ENCODE data around the gene NSMCE4A.
"Not testable (repeated sequence)": the region's sequence is repeated elsewhere in the genome, so short reads cannot be mapped to it uniquely, and the experiment has no call there.

The NSMCE4A gene

GRCh38 chr10:121935702-121936101 is 39.3 kb downstream of the NSMCE4A start:
- DNase-seq (ENCODE audit: low spot score) = no peak

- not testable (repeated sequence) for DNase-seq (ENCODE audit: low spot score)
Measured at GRCh38 chr10:121930268-121931085, 44.5 kb downstream of the NSMCE4A start.

DNA sequence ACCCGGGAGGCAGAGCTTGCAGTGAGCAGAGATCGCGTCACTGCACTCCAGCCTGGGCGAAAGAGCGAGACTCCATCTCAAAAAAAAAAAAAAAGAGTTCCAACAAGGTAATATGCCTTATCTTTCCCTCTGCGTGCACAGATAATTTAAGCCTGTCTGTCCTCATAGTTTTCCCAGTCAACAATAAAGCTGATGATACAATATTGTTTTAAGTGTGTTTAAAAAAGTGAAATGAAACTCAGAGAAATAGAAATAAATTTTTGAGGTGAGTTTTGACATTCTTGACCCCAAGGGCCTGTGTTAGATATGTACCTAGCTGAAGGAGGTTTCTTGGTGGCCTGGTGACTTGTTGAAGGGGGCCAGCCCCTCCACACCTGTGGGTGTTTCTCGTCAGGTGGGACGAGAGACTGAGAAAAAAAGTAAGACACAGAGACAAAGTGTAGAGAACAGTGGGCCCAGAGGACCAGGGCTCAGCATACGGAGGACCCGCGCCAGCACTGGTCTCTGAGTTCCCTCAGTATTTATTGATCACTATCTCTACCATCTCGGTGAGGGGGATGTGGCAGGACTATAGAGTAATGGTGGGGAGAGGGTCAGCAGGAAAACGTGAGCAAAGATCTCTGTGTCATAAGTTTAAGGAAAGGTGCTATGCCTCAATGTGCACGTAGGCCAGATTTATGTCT is 45.3 kb downstream of the NSMCE4A start:
- not testable (repeated sequence) for DNase-seq (ENCODE audit: low spot score)

DNA sequence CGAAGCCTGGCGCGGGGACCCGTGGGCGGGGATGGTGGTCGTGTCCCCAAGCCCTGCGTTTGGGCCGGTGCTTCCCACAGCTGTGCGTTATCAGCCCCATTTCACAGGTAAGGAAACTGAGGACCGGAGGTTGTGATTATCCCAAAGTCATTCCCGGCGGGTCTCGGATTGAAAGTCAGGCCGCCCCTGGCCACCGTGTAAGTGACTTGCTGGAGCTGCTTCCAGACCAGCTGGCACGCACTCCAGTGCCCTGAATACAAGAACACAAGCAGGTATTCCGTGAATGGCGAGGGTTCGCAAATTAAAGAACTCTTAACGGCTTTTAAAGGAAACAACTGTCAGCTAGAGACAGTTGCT is 46.5 kb downstream of the NSMCE4A start:
- peak; percentile 51 for DNase-seq (ENCODE audit: low spot score)

GRCh38 chr10:121927841-121928527 is 47.0 kb downstream of the NSMCE4A start, which contains the start of gene ATE1:
Gene ATE1, minus strand, starts transcription at chr10:121928031. Its CDS starts 82 bp downstream, at chr10:121927949.
- DNase-seq (ENCODE audit: low spot score) = peak; percentile 90

GRCh38 chr10:121927318-121927840 is 47.6 kb downstream of the NSMCE4A start:
- peak; percentile 48 for DNase-seq (ENCODE audit: low spot score)

- peak; percentile 48 for DNase-seq (ENCODE audit: low spot score)
Measured at GRCh38 chr10:121926671-121927317, 48.2 kb downstream of the NSMCE4A start.

DNA sequence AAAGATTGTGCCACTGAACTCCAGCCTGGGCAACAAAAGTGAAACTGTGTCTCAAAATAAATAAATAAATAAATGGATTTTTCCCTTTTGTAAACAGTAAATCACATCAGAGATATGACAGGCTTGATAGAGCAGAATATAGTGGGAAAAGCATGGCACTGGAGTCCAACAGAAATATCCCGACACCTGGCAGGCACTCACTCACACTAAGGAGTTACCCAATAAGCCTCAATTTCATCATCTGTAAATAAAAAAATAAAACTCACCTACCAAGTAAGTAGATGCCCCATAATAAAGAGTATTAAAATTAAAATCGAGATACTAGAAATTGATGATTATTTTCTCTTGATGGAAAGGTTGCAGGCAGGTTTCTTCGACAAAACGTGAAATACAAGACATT is 48.9 kb downstream of the NSMCE4A start:
- DNase-seq (ENCODE audit: low spot score) = no peak

DNA sequence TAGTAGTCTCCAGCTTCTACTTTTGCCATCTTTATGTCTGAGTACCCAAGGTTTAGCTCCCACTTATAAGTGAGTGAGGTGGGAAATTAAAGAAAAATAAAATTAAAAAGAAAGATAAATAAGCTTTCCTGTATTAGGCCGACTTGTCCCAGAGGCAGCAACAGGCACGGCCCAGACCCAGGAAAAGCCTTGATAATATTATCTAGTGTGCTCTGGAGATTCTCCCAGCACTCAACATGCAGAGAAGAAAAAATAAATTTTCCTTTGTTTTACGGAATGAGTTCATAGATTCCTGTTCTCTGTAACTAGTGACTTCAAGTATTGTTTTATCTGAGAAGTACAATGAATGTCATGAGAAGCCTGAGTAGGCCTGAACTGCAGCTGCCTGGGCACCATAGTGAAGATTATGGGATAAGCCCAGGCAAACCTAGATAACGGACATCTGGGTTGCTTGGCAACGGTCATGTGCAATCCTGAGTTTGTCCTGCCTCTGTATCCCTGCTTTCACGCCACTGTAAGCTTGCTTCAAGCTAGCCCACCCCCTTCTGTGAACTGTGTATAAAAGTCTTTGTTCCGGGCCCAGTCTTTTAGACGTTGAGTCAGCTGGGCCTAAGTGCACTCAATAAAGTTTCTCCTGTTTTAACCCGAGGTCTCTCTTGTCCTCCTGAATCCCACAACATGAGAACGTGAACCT is 53.6 kb downstream of the NSMCE4A start:
- no peak for DNase-seq (ENCODE audit: low spot score)

- DNase-seq (ENCODE audit: low spot score) = no peak
Measured at GRCh38 chr10:121919666-121920065, 55.4 kb downstream of the NSMCE4A start.

DNA sequence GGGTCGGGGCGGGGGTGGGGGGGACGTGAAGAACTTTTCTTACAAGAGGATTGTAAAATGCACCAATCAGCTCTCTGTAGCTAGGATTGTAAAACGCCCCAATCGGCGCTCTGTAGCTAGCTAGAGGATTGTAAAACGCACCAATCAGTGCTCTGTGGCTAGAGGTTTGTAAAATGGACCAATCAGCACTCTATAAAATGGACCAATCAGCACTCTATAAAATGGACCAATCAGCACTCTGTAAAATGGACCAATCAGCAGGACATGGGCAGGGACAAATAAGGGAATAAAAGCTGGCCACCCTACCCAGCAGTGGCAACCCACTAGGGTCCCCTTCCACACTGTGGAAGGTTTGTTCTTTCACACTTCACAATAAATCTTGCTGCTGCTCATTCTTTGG is 56.2 kb downstream of the NSMCE4A start:
- not testable (repeated sequence) for DNase-seq (ENCODE audit: low spot score)

DNA sequence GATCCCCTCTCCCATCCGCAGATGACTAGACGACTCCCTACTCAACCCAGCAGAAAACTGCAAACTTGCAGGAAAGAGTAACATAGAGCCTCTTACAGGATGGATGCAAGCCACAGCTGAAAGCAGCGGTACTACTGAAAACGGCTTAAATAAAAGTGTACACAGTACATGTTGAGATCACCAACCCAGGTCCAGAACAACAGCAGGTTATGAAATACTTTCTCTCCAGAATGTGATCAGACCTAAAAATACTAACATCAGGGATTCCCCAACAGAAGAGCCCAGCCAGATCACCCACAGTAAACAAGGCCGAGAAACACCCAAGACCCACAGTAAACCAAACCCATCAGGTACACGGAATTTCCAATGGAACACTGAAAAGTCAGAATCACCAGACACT is 60.4 kb downstream of the NSMCE4A start:
- no peak for DNase-seq (ENCODE audit: low spot score)

GRCh38 chr10:121911421-121911697 is 63.7 kb downstream of the NSMCE4A start:
- no peak for DNase-seq (ENCODE audit: low spot score)

- no peak for DNase-seq (ENCODE audit: low spot score)
Measured at GRCh38 chr10:121910673-121911420, 64.2 kb downstream of the NSMCE4A start.
